K562 (cell line): ENCODE results near the gene PIGV. TPM values are rescaled to one million over a fixed set of nuclear protein-coding genes. Genes with fewer than 3 reads are reported as not detected.

Experiments used
- BMI1 ChIP-seq: fragments of 150-350 bp; IDR thresholded peaks from 2 replicates; pipeline ENCODE4 v1.6.1; 2014; ENCODE audit warnings: low read length
- ETS1 ChIP-seq: conservative IDR thresholded peaks from 2 replicates; pipeline ENCODE4 v1.6.1; 2011; ENCODE audit warnings: low read depth, mild to moderate bottlenecking, low read length; ENCODE audit not compliant: control insufficient read depth
- HMGN3 ChIP-seq: IDR thresholded peaks from 2 replicates; pipeline ENCODE4 v1.6.1; 2011; ENCODE audit warnings: borderline replicate concordance, low read depth, mild to moderate bottlenecking, mixed read lengths, low read length; ENCODE audit not compliant: insufficient read length; ENCODE audit errors: extremely low read depth
- MCM2 ChIP-seq: fragments of 450-650 bp; IDR thresholded peaks from 2 replicates; pipeline ENCODE4 v1.6.1; 2017; ENCODE audit warnings: low read depth, mild to moderate bottlenecking
- MLLT1 ChIP-seq, 2 experiments: fragments of 450-650 bp; IDR thresholded peaks; 2 replicates each; pipeline ENCODE4 v1.6.1; 2016
- NFRKB ChIP-seq: fragments of 450-650 bp; IDR thresholded peaks from 2 replicates; pipeline ENCODE4 v1.6.1; 2016; ENCODE audit warnings: low read depth
- TAF1 ChIP-seq: IDR thresholded peaks from 2 replicates; pipeline ENCODE4 v1.6.1; 2011; ENCODE audit warnings: mild to moderate bottlenecking, low read length, moderate library complexity; ENCODE audit not compliant: insufficient read depth, control insufficient read depth, severe bottlenecking; ENCODE audit errors: extremely low read depth
- TBP ChIP-seq: optimal IDR thresholded peaks from 2 replicates; pipeline ENCODE3; 2011; ENCODE audit warnings: low read depth, low read length, improper control_type of control experiment
- THRB ChIP-seq: fragments of 450-650 bp; formaldehyde crosslinking; conservative IDR thresholded peaks from 2 replicates; pipeline ENCODE4 v1.4.0; 2022; ENCODE audit warnings: mild to moderate bottlenecking, missing genetic modification characterization
- ZKSCAN3 ChIP-seq: fragments of 250-450 bp; sonication (Bioruptor Pico); IDR thresholded peaks from 2 replicates; pipeline ENCODE4 v1.4.0; 2020
- ZNF124 ChIP-seq: sonication (generic); formaldehyde crosslinking; IDR thresholded peaks from 2 replicates; pipeline ENCODE4 v1.8.1; 2022; ENCODE audit warnings: missing genetic modification reagents
- ZNF644 ChIP-seq: fragments of 200-800 bp; sonication (Bioruptor generic); IDR thresholded peaks from 2 replicates; pipeline ENCODE4 v1.6.1; 2016; ENCODE audit warnings: low read depth, missing genetic modification characterization, missing compliant biosample characterization
- polyA plus RNA-seq, 8 experiments: library from polyadenylated mRNA; depleted of rRNA in 4 of 8; stranded (reverse) in 5 of 8; unstranded in 3 of 8; fragments of >200 nt; fragmentation: Nextera tagmentation in 2 of 8; fragmentation: Illumina TruSeq in 1 of 8; extraction: Ambion mirVana in 2 of 8; extraction: Trizol in 1 of 8; gene quantifications; 2 replicates each; pipeline versions ENCODE4 v1.2.1 to v1.2.3, GENCODE V29; 2011 to 2014; ENCODE audit warnings: inconsistent platforms in 1 of 8, missing spikeins in 1 of 8
- total RNA-seq, 7 experiments: library from RNA; depleted of rRNA in 6 of 7; stranded (reverse); fragments of >200 nt in 6 of 7; fragmentation: Illumina TruSeq in 2 of 7; extraction: Trizol in 2 of 7; gene quantifications; 2 replicates each; pipeline versions ENCODE4 v1.2.1 to v1.2.3, GENCODE V29; 2011 to 2021; ENCODE audit warnings: low replicate concordance in 1 of 7

The PIGV gene
- total and polyA plus RNA-seq, 9 of the 15 experiments (the other 6 are each of a cell fraction or from before 2014, with no cell fraction given) = 8.4 to 21.8 (median 11.7) TPM

- TF ChIP-seq ETS1 (no peak), ZNF124 (CRISPR knock-in tag) (no peak), TAF1 (peak; percentile 91), THRB (CRISPR knock-in tag) (peak; percentile 65), ZKSCAN3 (CRISPR knock-in tag) (no peak), HMGN3 (no peak), ZNF644 (tag) (peak; percentile 90), MCM2 (no peak), TBP (peak; percentile 84), BMI1 (no peak), MLLT1 (IDR thresholded peaks at IDR 0.05) (peak; percentile 74 to 87), NFRKB (peak; percentile 67; the same call in 1 of the 2 replicates)
These were observed 1.0 kb upstream of the PIGV start (continued) for GRCh38 chr1:26786437-26787380.
